GM21367 (cell line): Measurements from ENCODE around the gene TRAPPC4.
"Not testable (repeated sequence)": the region's sequence is repeated elsewhere in the genome, so short reads cannot be mapped to it uniquely, and the experiment has no call there.

Source experiments
- ATAC-seq: cut with Tn5 transposase; IDR thresholded peaks from one replicate; pipeline ENCODE4 v1.9.1; 2021; ENCODE audit not compliant: unreplicated experiment

Gene TRAPPC4

DNA sequence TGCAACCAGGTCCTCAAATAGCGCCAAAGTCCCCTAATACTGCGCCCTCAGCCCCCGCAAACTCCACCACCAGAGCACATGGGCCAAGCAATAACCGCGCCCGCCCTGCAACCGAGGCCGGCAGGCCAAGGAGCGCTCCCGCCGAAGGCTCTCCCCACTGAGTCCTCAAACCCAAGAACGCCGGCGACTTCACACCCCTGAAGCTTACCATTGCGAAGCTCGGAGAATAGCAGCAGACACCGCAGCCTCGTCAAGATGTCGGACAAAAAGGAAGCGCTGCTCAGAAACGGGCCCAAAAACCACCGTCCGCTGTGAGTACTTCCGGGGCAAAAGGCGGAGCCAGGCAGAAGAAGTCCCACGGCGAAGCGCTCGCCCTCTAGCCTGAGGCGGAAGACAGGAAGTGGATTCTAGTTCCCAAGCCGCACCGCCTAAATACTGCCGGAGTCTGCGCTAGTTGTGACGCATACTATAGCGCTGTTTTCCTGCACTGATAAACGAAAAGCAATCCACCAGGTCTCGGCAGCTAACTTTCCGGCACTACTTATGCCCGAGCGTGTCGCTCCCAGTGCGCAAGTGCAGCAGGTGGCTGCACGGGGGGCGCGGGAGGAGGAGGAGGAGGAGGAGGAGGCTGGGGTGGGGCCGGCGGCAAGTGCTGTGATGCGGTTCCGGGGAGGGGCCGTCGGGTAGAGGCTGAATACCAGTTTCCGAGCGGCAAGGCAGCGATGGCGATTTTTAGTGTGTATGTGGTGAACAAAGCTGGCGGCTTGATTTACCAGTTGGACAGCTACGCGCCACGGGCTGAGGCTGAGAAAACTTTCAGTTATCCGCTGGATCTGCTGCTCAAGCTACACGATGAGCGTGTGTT lies at the start of gene TRAPPC4, which contains the start of gene RPS25:
TSS of gene TRAPPC4 (plus strand) at position 693 of the 865 bp plus-strand sequence. CDS start at position 723, 30 bp downstream.
TSS of gene RPS25 (minus strand) at position 270 of the 865 bp plus-strand sequence. CDS start at position 211, 59 bp downstream.
- peak; percentile 75 for ATAC-seq

DNA sequence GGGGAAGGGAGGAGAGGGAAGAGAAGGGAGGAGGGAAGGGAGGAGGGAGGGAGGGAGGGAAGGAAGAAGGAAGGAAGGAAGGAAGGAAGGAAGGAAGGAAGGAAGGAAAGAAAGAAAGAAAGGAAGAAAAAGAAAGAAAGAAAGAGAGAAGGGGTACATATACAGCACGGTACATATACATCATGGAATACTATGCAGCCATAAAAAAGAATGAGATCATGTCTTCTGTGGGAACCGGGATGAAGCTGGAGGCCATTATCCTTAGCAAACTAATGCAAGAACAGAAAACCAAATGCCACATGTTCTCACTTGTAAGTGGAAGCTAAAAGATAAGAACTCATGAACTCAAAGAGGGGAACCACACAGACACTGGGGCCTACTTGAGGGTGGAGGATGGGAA lies 49.1 kb upstream of the TRAPPC4 start:
- not testable (repeated sequence) for ATAC-seq

- no peak for ATAC-seq
These were observed 46.9 kb upstream of the TRAPPC4 start, which contains the start of gene FOXR1 for GRCh38 chr11:118971646-118972045. TSS of gene FOXR1 (plus strand) at chr11:118971761. CDS start at chr11:118971932, 171 bp downstream.

GRCh38 chr11:118973985-118974384 lies 44.6 kb upstream of the TRAPPC4 start:
- ATAC-seq: no peak

GRCh38 chr11:118975771-118976709 lies 42.5 kb upstream of the TRAPPC4 start:
- no peak for ATAC-seq

- ATAC-seq: no peak
These were observed 39.1 kb upstream of the TRAPPC4 start for GRCh38 chr11:118979434-118979833.

- no peak for ATAC-seq
These were observed 38.2 kb upstream of the TRAPPC4 start for GRCh38 chr11:118980191-118980881.

DNA sequence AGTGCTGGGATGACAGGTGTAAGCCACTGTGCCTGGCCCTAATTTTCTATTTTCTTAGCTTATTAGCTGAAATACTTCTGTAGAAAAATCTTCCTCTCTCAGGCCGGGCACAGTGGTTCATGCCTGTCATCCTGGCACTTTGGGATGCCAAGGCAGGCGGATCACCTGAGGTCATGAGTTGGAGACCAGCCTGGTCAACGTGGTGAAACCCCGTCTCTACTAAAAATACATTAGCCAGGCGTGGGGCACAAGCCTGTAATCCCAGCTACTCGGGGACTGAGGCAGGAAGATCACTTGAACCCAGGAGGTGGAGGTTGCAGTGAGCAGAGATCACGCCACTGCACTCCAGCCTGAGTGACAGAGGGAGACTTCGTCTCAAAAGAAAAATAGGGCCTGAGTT lies 34.2 kb upstream of the TRAPPC4 start:
- ATAC-seq: not testable (repeated sequence)

DNA sequence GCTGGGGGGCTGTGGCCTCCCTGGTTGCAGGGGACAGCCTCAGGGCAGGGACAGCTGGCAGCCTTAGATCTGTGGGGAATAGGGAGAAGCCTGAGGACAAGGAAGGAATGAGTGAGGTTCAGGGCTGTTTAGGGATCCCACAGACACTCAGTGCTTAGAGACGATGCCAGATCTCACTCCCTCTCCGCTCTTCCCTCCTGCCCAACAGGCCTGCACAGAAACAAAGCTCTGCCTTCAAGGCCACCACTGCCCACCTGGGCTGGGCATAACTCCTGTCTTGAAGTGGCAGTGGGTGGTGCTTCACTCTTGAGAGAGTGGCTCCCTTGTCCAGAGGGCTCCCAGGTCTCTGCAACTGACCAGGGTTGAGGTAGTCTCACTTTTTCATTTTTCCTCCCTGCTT lies 33.7 kb upstream of the TRAPPC4 start:
- no peak for ATAC-seq

- no peak for ATAC-seq
These were observed 30.3 kb upstream of the TRAPPC4 start for GRCh38 chr11:118988280-118988679.

GRCh38 chr11:118991486-118992038 lies 27.0 kb upstream of the TRAPPC4 start:
- ATAC-seq: not testable (repeated sequence)

GRCh38 chr11:118996926-118997626 lies 21.5 kb upstream of the TRAPPC4 start:
- no peak for ATAC-seq

GRCh38 chr11:118997627-118998387 lies 20.8 kb upstream of the TRAPPC4 start, which contains the start of gene CENATAC:
TSS of gene CENATAC (plus strand) at chr11:118998138. CDS start at chr11:118998198, 60 bp downstream.
- peak; percentile 85 for ATAC-seq

DNA sequence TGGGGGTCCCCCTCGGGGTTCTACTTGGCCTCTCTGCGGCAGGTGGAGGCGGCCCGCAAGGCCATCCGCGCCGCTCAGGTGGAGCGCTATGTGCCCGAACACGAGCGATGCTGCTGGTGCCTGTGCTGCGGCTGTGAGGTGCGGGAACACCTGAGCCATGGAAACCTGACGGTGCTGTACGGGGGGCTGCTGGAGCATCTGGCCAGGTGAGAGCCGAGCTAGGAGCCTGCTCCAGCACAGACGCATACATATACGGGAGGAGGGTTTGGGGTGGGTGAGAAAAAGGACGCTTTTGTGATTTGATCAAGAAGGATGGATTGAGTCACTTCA lies 20.2 kb upstream of the TRAPPC4 start:
- ATAC-seq: peak; percentile 13

DNA sequence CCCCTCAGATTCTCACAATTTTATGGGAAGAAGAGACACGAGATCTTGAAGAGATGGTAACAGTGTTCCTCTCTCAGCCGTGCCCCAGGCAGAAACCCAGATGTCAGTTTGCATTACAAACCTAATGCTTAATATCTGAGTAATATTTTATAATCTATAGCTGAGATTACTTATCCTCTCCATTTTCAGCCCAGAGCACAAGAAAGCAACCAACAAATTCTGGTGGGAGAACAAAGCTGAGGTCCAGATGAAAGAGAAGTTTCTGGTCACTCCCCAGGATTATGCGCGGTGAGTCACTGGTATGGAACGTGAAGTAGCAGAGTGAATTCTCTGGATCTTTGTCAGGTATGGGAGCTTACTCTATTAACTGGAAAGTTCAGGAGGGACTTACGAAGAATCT lies 19.7 kb upstream of the TRAPPC4 start:
- ATAC-seq: no peak

DNA sequence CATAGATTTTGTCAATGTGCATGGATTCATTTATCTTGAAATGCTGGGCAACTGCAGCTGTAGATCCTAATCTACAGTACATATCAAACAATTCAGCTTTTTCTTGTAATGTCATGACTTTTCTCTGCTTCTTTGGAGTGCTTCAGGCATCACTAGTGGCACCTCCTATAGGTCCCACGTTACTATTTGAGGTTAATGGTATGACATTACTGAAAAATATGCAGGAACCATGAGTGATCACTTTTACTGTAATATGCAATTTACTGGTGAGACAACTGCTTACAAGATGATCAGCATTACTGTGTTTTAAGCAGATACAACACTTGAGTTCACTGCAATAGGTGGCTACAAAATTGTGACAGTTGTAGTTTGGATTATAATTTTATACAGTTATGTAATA lies 17.7 kb upstream of the TRAPPC4 start:
- no peak for ATAC-seq

DNA sequence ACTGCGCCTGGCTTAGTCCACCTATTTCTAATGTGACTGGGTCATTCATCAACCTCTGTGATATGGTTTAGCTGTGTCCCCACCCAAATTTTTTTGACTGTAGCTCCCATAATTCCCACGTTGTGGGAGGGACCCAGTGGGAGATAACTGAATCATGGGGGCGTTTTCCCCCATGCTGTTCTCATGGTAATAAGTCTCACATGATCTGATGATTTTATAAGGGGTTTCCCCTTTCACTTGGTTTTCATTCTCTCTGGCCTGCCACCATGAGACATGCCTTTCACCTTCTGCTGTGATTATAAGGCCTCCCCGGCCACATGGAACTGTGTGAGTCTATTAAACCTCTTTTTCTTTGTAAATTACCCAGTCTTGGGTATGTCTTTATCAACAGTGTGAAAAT lies 11.9 kb upstream of the TRAPPC4 start:
- ATAC-seq: no peak

DNA sequence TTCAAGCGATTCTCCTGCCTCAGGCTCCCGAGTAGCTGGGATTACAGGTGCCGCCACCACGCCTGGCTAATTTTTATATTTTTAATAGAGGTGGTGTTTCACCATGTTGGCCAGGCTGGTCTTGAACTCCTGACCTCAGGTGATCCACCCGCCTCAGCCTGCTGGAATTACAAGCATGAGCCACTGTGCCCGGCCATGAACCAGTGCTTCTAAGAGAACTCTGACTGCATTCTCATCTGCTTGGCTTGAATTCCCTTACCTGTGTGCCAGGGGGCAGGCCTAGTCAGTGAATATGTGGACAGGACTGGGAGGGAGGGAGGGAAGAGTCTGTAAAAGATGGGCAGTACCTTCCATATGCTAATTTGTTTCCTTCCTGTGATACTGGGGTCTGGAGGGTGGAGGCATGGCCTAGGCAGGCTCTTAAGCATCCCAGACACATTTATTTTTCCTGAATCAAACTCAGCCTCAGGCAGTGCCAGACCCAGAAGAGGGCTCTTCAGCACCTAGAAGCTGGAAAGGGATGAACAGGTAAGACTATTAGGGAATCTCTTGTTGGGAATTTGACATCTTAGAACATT lies 7.0 kb upstream of the TRAPPC4 start:
- no peak for ATAC-seq
